GM12864 (cell line): ENCODE results near the gene MED15.

ENCODE experiments used
- DNase-seq: peaks from one replicate; pipeline ENCODE4 v3.0.0-alpha.2; 2011; ENCODE audit warnings: low read depth
- H3K4me3 ChIP-seq: 2 replicates; pipeline ENCODE4 v1.5.1; 2011; ENCODE audit warnings: mild to moderate bottlenecking, low read depth, low read length, control low read depth
- TF ChIP-seq, protein P1 (sequence below): IDR thresholded peaks from 2 replicates; pipeline ENCODE4 v1.5.1; 2011; ENCODE audit warnings: low read depth, mild to moderate bottlenecking, moderate library complexity, low read length, control low read depth, inconsistent platforms; ENCODE audit errors: missing control alignments

The MED15 gene

DNA sequence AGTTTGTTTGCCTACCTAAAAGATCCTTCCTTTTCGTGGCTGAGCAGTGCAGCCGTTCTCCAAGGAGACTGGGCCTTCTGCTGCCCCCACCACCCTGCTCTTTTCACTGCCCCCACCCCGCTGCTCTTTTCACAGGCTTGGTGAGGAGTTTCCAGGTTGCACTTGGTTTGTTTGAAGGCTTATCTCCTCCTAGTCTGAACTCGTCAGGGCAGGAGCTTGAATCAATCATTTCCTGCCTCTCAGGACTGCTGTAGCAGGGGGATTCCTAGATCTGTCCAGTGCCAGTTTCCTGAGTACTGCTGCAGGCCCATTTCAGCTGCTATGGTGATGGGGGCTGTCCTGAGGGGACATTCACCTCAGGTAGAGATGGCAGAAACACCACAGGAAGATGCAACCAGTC, 10.0 kb downstream of the MED15 start:
- DNase-seq = no peak
- no peak overlapping the region for H3K4me3 ChIP-seq
- TF ChIP-seq, protein P1, sequence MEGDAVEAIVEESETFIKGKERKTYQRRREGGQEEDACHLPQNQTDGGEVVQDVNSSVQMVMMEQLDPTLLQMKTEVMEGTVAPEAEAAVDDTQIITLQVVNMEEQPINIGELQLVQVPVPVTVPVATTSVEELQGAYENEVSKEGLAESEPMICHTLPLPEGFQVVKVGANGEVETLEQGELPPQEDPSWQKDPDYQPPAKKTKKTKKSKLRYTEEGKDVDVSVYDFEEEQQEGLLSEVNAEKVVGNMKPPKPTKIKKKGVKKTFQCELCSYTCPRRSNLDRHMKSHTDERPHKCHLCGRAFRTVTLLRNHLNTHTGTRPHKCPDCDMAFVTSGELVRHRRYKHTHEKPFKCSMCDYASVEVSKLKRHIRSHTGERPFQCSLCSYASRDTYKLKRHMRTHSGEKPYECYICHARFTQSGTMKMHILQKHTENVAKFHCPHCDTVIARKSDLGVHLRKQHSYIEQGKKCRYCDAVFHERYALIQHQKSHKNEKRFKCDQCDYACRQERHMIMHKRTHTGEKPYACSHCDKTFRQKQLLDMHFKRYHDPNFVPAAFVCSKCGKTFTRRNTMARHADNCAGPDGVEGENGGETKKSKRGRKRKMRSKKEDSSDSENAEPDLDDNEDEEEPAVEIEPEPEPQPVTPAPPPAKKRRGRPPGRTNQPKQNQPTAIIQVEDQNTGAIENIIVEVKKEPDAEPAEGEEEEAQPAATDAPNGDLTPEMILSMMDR = no peak

DNA sequence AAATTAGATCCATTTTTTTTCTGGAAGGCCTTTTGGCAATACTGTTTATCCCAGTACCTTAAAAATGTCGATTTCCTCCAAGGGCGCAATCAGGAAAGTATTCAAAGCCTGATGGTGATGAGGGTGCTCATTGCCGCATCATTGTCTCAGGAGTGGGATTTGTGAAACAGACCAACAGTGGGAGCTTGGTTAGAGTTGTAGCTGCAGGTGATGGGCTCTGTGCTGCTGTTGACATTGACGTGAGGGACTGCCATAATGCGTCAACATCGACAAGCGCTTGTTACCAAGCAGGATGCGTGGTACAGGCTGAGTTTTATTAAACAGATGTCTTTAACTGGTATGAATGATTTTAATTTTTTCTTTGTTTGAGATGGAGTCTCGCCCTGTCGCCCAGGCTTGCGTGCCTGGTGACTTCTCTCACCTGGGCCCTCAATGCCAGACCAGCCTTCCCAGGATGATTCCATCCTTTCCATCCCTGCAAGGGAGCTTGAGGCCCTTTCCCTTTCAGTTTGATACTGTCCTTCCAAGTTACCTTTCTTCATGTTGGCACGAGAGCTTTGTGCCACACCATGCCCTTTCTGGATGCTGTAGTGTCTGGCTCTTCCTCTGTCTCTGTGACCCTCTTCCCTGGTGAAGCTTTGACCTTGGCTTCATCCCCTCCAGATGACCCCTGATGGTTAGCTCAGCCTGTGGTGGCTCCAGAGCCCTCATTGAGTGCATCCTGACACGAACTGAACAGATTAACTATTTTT, 10.6 kb downstream of the MED15 start:
- DNase-seq = no peak
- H3K4me3 ChIP-seq = no peak overlapping the region
- TF ChIP-seq, protein P1 = no peak

DNA sequence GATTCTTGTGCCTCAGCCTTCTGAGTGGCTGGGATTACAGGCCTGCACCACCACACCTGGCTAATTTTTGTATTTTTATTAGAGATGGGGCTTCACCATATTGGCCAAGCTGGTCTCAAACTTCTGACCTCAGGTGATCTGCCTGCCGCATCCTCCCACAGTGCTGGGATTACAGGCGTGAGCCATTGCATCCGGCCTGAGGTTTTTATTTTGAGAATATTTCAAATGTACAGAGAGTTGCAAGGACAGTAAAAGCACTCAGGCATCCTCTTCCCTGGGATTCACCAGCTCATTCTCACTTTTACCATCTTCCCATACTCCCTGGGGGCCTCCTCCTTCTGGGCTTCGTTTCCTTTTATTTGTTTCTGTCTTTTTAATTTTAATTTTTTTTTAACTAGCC, 12.1 kb downstream of the MED15 start:
- no peak for DNase-seq

DNA sequence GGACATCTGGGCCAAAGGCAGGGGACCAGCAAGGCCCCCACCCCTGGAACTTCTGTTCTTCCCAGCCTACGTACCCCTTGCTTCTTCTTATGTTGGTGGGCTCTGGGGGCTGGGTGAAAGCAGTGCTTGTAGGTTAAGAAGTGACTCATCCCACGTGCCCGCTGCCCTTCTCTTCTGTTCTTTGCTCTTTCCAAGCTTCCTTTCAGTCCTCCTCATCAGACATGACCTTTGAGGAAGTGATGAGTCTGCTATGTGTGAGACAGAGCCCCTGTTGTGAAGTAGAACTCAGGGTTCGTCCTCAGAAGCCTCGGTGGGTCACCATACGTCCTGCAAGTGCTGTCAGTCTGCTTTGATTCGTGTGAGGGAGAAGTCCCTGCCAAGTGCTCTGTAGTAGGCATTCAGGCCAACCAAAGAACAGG, 12.7 kb downstream of the MED15 start:
- H3K4me3 ChIP-seq = no peak overlapping the region
- no peak for DNase-seq
- TF ChIP-seq, protein P1 = no peak

More for the DNA sequence above, 12.1 kb downstream of the MED15 start:
- TF ChIP-seq, protein P1 = no peak
- H3K4me3 ChIP-seq = no peak overlapping the region

DNA sequence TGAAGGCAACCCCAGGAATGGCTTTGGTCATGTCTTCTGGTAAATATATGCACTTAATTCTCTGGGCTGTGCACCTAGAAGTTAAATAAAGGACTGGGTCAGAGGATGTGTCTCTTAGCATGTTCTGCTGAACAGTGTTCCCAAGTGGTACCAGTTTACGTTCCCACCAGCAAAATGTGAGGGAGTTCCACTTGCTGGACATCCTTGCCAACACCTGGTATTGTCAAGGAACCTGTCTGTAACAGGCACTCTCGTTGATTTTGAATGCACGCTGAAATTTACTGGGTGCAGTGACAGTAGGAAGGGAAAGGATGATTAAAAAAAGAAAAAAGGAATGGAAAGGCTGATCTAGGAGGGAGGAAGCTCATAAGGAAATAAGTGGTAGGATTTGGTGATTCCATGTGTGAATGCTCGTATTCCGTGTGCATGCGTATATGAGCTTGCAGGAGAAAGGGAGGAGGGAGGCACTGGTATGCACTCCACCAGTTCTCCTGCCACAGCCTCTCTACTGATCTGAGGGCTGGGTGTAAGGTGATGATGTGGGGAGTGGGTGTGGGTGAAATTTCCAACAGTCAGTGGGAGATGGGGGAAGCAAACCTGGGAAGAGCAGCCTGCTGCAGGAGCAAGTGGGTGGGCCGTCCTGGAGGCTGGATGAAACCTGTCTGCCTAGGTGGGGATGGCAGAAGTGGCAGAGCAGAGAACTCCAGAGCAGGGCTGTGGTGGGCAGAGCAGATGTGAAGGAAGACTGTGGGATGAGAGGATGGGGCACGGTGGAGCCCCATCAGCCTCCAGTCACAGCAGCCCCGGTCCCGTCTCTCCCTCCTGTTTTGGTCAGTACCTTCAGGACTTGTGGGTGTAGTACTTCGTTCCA, 15.0 kb downstream of the MED15 start:
- TF ChIP-seq, protein P1 = no peak
- H3K4me3 ChIP-seq = no peak overlapping the region
- DNase-seq = no peak

DNA sequence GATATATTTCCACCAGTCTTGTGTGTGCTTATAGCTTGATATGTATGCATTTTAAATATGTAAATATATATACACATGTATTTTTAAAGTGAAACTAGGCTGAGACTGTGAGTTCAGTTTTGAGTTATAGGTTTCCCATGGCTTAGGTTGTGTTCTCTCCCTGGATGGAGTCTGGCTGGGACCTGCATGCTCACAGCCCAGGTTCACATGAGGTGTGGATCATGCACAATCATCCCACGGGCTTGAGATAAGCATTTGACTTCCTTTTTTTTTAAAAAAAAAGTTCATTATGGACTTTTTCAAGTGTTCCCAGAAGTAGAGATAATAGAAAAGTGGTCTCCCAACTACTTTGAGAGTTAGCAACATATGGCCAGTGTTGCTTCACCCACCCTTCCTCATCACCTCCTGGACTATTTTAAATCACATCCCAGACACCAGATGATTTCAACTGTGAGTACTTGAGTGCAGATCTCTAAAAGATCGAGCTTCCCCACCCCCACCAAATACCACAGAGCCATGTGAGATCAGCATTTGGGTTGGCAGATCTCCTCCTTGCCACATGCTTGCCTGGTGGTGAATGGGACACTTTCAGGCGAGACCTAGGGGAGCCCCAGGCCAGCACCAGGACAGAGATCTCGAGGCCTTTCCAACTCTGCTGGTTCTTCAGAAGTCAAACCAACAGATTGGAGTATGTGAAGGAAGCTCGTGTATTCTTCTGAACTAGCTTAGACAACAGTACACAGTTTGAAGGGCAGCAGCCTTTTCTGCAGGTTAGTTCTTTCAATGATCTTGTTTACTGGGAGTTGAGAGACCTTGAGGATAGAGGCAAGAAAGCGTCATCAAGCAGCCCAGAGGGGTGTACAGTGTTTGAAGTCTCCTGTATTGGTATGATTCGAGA, 15.9 kb downstream of the MED15 start:
- TF ChIP-seq, protein P1 = no peak
- H3K4me3 ChIP-seq = no peak overlapping the region
- no peak for DNase-seq
